HG02884 (cell line): Measurements from ENCODE around the gene ISLR.

ENCODE experiments used
- ATAC-seq: cut with Tn5 transposase; IDR thresholded peaks from one replicate; pipeline ENCODE4 v1.9.1; 2021; ENCODE audit warnings: mild to moderate bottlenecking, moderate library complexity; ENCODE audit not compliant: unreplicated experiment

Gene ISLR

GRCh38 chr15:74170875-74171578 is 2.5 kb upstream of the ISLR start:
- no peak for ATAC-seq

GRCh38 chr15:74171965-74172541 is 1.5 kb upstream of the ISLR start:
- no peak for ATAC-seq

- ATAC-seq: no peak
Measured at GRCh38 chr15:74172701-74173379, 670 bp upstream of the ISLR start.

- no peak for ATAC-seq
Measured at GRCh38 chr15:74174219-74174957, 878 bp downstream of the ISLR start.

GRCh38 chr15:74174958-74175253 is 1.4 kb downstream of the ISLR start:
- no peak for ATAC-seq

- no peak for ATAC-seq
Measured at GRCh38 chr15:74175271-74176191, 2.0 kb downstream of the ISLR start.

GRCh38 chr15:74176262-74177214 is 3.0 kb downstream of the ISLR start:
- no peak for ATAC-seq

GRCh38 chr15:74178326-74179100 is 5.0 kb downstream of the ISLR start:
- no peak for ATAC-seq

- ATAC-seq: no peak
Measured at GRCh38 chr15:74179101-74179841, 5.8 kb downstream of the ISLR start.

- ATAC-seq: no peak
Measured at GRCh38 chr15:74179983-74180880, 6.7 kb downstream of the ISLR start.

- no peak for ATAC-seq
Measured at GRCh38 chr15:74180881-74181602, 7.5 kb downstream of the ISLR start.

GRCh38 chr15:74182131-74182530 is 8.6 kb downstream of the ISLR start:
- no peak for ATAC-seq

- no peak for ATAC-seq
Measured at GRCh38 chr15:74184582-74185091, 11.1 kb downstream of the ISLR start.

- ATAC-seq: no peak
Measured at GRCh38 chr15:74185710-74186348, 12.3 kb downstream of the ISLR start.

GRCh38 chr15:74188216-74188615 is 14.7 kb downstream of the ISLR start:
- no peak for ATAC-seq

- no peak for ATAC-seq
Measured at GRCh38 chr15:74191798-74192197, 18.3 kb downstream of the ISLR start.
